OCI-LY7 (cell line): ENCODE measurements around the gene NOL4L. TPM values are rescaled to one million over a fixed set of nuclear protein-coding genes. Genes with fewer than 3 reads are reported as not detected.
A peak's percentile ranks its signal among the peaks of the same experiment; 100 is the strongest.

Experiments used
- BruUV-seq: library from RNA; stranded (reverse); fragments of 400-500 nt; replicated peaks from 2 replicates; lab custom pipeline; 2021; lab: Mats Ljungman, UMichigan
- CTCF ChIA-PET: fragments of 300-600 bp; sonication (Branson Sonifier 250); formaldehyde crosslinking; loops from one replicate; lab custom pipeline; 2022; ENCODE audit warnings: antibody characterized with exemption; ENCODE audit not compliant: unreplicated experiment; lab: Charles Lee
- POLR2A ChIA-PET: fragments of 300-600 bp; sonication (Branson Sonifier 250); formaldehyde crosslinking; loops from one replicate; lab custom pipeline; 2022; ENCODE audit warnings: antibody characterized with exemption; lab: Charles Lee
- DNase-seq: peaks from one replicate; pipeline ENCODE4 v3.0.0-alpha.2; 2015; ENCODE audit warnings: low spot score
- H2AFZ ChIP-seq: fragments of 200-600 bp; sonication (generic), shearing (Covaris generic); 2 replicates; pipeline ENCODE4 v1.6.1; 2014; ENCODE audit warnings: mild to moderate bottlenecking, antibody characterized with exemption, low read length, moderate library complexity
- H3K27ac ChIP-seq: fragments of 200-600 bp; sonication (generic); 2 replicates; pipeline ENCODE4 v1.5.1; 2014; ENCODE audit warnings: mixed run types, low read depth, mild to moderate bottlenecking, moderate library complexity, low read length, inconsistent platforms; ENCODE audit not compliant: poor library complexity, severe bottlenecking
- H3K36me3 ChIP-seq: fragments of 200-600 bp; sonication (generic); 2 replicates; pipeline ENCODE4 v1.6.1; 2014; ENCODE audit warnings: mild to moderate bottlenecking, antibody characterized with exemption, low read length, moderate library complexity, mixed read lengths; ENCODE audit not compliant: insufficient read depth
- H3K4me1 ChIP-seq: fragments of 200-600 bp; sonication (generic); 2 replicates; pipeline ENCODE4 v1.5.1; 2014; ENCODE audit warnings: mild to moderate bottlenecking, low read length; ENCODE audit not compliant: insufficient read depth, poor library complexity, severe bottlenecking
- H3K4me2 ChIP-seq: fragments of 200-600 bp; sonication (generic); 2 replicates; pipeline ENCODE4 v1.6.1; 2014; ENCODE audit warnings: mild to moderate bottlenecking, low read length
- H3K4me3 ChIP-seq: fragments of 200-600 bp; sonication (generic); 2 replicates; pipeline ENCODE4 v1.5.1; 2014; ENCODE audit warnings: mild to moderate bottlenecking, low read depth, low read length; ENCODE audit not compliant: poor library complexity, severe bottlenecking
- H3K79me2 ChIP-seq: fragments of 200-600 bp; sonication (generic); 2 replicates; pipeline ENCODE4 v1.6.1; 2016; ENCODE audit warnings: low read depth, mild to moderate bottlenecking, low read length, moderate library complexity, mixed read lengths; ENCODE audit not compliant: insufficient read depth
- H3K9me2 ChIP-seq: fragments of 200-600 bp; sonication (generic); 2 replicates; pipeline ENCODE4 v1.6.1; 2016; ENCODE audit warnings: mild to moderate bottlenecking, low read length, mixed read lengths; ENCODE audit not compliant: insufficient read depth
- H3K9me3 ChIP-seq: fragments of 200-600 bp; sonication (generic); 2 replicates; pipeline ENCODE4 v1.6.1; 2014; ENCODE audit warnings: mild to moderate bottlenecking, mixed run types, low read length, mixed read lengths
- H4K20me1 ChIP-seq: fragments of 200-600 bp; sonication (generic); 2 replicates; pipeline ENCODE4 v1.6.1; 2014; ENCODE audit warnings: mild to moderate bottlenecking, antibody characterized with exemption, low read length, moderate library complexity, mixed read lengths; ENCODE audit not compliant: insufficient read depth
- EZH2phosphoT487 ChIP-seq: fragments of 200-600 bp; sonication (generic); IDR thresholded peaks from 2 replicates; pipeline ENCODE4 v1.6.1; 2018; ENCODE audit warnings: low read depth, borderline replicate concordance, mild to moderate bottlenecking, mixed run types, antibody characterized with exemption, low read length, moderate library complexity, mixed read lengths
- intact Hi-C: fragments of 100-400 bp; cut with micrococcal nuclease; formaldehyde crosslinking; loops from one replicate; pipeline ENCODE4 v1.10.0; 2022; ENCODE audit not compliant: unreplicated experiment
- total RNA-seq, 2 experiments: library from RNA; depleted of rRNA in 1 of 2; stranded (reverse); fragments of >200 nt in 1 of 2; shearing (Covaris generic) in 1 of 2; gene quantifications; 2 replicates each; pipeline ENCODE4 v1.2.3, GENCODE V29; 2014 to 2022
- TF ChIP-seq, protein P1 (sequence below): fragments of 200-600 bp; sonication (generic); conservative IDR thresholded peaks from 2 replicates; pipeline ENCODE4 v1.5.1; 2014; ENCODE audit warnings: mild to moderate bottlenecking, antibody characterized with exemption, low read length, moderate library complexity, mixed read lengths

Gene NOL4L
- total RNA-seq, 2 experiments from 2014 or later = 3.9 to 4.2 TPM

DNA sequence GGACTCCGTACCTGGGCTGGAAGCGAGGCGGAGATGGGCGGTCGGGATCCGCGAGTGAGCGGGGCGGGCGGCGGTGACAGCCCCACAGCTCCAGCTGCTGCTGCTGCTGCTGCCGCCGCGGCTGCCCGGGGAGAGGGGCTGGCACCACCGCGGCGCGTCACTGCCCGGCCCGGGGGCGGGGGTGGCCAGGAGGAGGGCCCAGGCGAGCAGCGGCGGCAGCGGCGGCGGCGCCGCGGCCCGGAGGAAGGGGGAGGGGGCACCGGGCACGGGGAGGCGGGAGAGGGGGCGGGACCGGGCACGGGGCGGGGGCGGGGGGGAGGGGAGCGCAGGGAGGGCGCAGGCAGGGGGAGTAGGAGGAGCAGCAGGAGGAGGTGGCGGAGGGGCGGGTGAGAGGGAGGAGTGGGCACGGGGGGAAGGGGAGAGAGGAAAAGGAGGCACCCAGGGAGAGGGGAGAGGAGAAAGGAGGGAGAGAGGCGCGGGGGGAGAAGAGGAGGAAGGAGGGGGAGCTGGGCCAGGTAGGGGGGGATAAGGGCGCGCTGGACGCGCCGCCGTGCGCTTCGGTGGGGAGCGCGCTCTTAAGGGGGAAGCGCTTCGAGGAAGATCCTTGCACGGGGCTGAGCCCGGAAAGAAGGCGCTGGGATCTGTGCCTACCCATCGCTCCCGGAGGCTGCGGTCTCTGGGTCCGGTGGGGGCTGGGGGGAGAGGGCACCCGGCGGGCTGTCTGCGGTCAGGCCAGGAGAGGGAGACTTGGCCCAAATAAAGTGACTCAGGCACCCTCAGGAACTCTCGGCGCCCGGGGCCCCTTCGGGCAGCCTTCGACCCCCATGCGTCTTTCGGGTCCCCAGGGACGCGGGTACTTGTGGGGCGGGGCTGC lies 101.5 kb downstream of the NOL4L start:
- no peaks in the 10 kb centered on the region for H3K9me3 ChIP-seq
- intact Hi-C loops = no loop called here
- no peak for TF ChIP-seq EZH2phosphoT487
- TF ChIP-seq, protein P1, sequence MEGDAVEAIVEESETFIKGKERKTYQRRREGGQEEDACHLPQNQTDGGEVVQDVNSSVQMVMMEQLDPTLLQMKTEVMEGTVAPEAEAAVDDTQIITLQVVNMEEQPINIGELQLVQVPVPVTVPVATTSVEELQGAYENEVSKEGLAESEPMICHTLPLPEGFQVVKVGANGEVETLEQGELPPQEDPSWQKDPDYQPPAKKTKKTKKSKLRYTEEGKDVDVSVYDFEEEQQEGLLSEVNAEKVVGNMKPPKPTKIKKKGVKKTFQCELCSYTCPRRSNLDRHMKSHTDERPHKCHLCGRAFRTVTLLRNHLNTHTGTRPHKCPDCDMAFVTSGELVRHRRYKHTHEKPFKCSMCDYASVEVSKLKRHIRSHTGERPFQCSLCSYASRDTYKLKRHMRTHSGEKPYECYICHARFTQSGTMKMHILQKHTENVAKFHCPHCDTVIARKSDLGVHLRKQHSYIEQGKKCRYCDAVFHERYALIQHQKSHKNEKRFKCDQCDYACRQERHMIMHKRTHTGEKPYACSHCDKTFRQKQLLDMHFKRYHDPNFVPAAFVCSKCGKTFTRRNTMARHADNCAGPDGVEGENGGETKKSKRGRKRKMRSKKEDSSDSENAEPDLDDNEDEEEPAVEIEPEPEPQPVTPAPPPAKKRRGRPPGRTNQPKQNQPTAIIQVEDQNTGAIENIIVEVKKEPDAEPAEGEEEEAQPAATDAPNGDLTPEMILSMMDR = no peak; the same call in 1 of the 2 replicates
- BruUV-seq = no TSS peak
- no peaks in the 10 kb centered on the region for H3K36me3 ChIP-seq
- POLR2A ChIA-PET = no interaction called here
- H3K9me2 ChIP-seq = no peaks in the 10 kb centered on the region
- no peaks in the 10 kb centered on the region for H4K20me1 ChIP-seq
- H3K79me2 ChIP-seq = no peaks in the 10 kb centered on the region
- CTCF ChIA-PET = interaction anchor here (1.6 kb wide), 1 partner anchor 12 kb away, joined by 8 read pairs; no protein-coding TSS in a partner anchor
- peaks cover 20% of the 10 kb centered on the region for H3K4me1 ChIP-seq
- H3K4me3 ChIP-seq = peak overlapping the region; percentile 78
- DNase-seq = peak; percentile 41
- no peak overlapping the region for H3K27ac ChIP-seq
- peak overlapping the region; percentile 73 for H2AFZ ChIP-seq
- peak overlapping the region; percentile 88 for H3K4me2 ChIP-seq

DNA sequence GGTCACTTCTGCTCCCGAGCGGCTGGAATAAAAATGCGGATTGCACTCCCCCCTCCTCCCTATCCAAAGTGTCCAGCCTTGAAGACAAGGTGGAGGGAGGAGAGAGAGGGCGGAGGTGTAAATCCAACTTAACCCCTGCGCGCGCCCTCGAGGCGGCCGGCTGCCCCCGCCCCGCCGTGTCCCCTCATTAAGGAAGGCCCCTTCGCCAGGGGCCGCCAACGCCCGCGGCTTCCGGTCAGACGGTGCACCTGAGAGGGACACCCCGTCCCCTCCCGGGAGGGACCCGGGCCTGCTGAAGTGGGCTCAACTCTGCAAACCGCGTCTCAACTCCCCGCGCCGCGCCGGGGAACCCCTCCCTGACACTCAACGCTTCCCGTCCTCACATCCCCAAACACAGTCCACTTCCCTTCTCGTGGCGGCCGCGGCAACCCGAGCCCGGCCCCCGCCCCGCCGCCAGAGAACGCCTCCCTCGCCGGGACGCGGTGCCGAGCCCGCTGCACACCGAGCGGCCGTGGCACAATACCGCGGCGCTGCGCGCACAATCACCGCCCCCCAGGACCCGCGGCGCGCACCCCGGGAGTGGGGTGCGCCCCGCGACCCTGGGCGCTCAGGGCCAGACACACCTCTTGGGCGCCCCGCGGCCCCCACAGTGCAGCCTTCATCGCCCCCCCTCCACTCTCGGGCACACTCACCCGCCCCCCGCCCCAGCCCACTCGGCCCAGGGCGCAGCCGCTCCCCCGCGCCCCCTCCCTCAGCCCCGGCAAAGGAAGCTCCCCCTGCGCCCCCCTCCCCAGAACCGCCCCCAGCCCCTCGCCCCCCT lies 102.5 kb downstream of the NOL4L start:
- H2AFZ ChIP-seq = no peak overlapping the region
- ChIA-PET CTCF (no interaction called here), POLR2A (interaction anchor here (0.6 kb wide), 1 partner anchor 702 kb away, joined by 4 read pairs; no protein-coding TSS in a partner anchor)
- TF ChIP-seq, protein P1 = no peak
- TF ChIP-seq EZH2phosphoT487 = no peak
- H3K9me3 ChIP-seq = no peaks in the 10 kb centered on the region
- no peaks in the 10 kb centered on the region for H3K36me3 ChIP-seq
- no peak for DNase-seq
- H3K79me2 ChIP-seq = no peaks in the 10 kb centered on the region
- no peaks in the 10 kb centered on the region for H3K9me2 ChIP-seq
- H4K20me1 ChIP-seq = no peaks in the 10 kb centered on the region
- H3K4me1 ChIP-seq = peaks cover 20% of the 10 kb centered on the region
- peak overlapping the region; percentile 66 for H3K4me3 ChIP-seq
- intact Hi-C loops = no loop called here
- BruUV-seq = no TSS peak
- peak overlapping the region; percentile 63 for H3K4me2 ChIP-seq
- H3K27ac ChIP-seq = no peak overlapping the region
